Skeletal muscle satellite cell (primary cell): ENCODE measurements around the gene CDA.

Experiments used
- H3K27me3 ChIP-seq: 2 replicates; pipeline ENCODE4 v1.7.0; 2013; ENCODE audit warnings: low read length; ENCODE audit not compliant: control insufficient read depth, insufficient read depth
- H3K36me3 ChIP-seq: 2 replicates; pipeline ENCODE4 v1.7.0; 2013; ENCODE audit warnings: mild to moderate bottlenecking, control low read depth, low read length; ENCODE audit not compliant: insufficient read depth
- H3K4me1 ChIP-seq: 2 replicates; pipeline ENCODE4 v1.7.0; 2013; ENCODE audit warnings: low read length; ENCODE audit not compliant: control insufficient read depth, insufficient read depth
- H3K4me2 ChIP-seq: 2 replicates; pipeline ENCODE4 v1.7.0; 2013; ENCODE audit warnings: mild to moderate bottlenecking, low read length
- H3K4me3 ChIP-seq: 2 replicates; pipeline ENCODE4 v1.7.0; 2013; ENCODE audit warnings: low read length
- H3K9ac ChIP-seq: 2 replicates; pipeline ENCODE4 v1.7.0; 2013; ENCODE audit warnings: mild to moderate bottlenecking, low read depth, low read length, moderate library complexity
- H3K9me3 ChIP-seq: replicated peaks from 2 replicates; pipeline ENCODE4 v1.7.0; 2013; ENCODE audit warnings: mild to moderate bottlenecking, control low read depth, low read length

CDA gene

GRCh38 chr1:20621012-20621411 is 32.1 kb downstream of the CDA start:
- Histone ChIP-seq H3K36me3 (no peaks in the 10 kb centered on the region), H3K27me3 (no peaks in the 10 kb centered on the region), H3K9me3 (no peaks in the 10 kb centered on the region), H3K4me1 (peaks cover 9% of the 10 kb centered on the region), H3K9ac (no peak overlapping the region), H3K4me2 (no peak overlapping the region), H3K4me3 (no peak overlapping the region)

GRCh38 chr1:20624709-20625108 is 35.8 kb downstream of the CDA start:
- Histone ChIP-seq H3K4me3 (no peak overlapping the region), H3K36me3 (no peaks in the 10 kb centered on the region), H3K9me3 (no peaks in the 10 kb centered on the region), H3K9ac (no peak overlapping the region), H3K4me1 (no peaks in the 10 kb centered on the region), H3K27me3 (no peaks in the 10 kb centered on the region), H3K4me2 (no peak overlapping the region)

- Histone ChIP-seq H3K4me1 (no peaks in the 10 kb centered on the region), H3K27me3 (no peaks in the 10 kb centered on the region), H3K36me3 (no peaks in the 10 kb centered on the region), H3K9ac (no peak overlapping the region), H3K9me3 (no peaks in the 10 kb centered on the region), H3K4me2 (no peak overlapping the region), H3K4me3 (no peak overlapping the region)
These were observed 36.5 kb downstream of the CDA start for GRCh38 chr1:20625176-20626097.

DNA sequence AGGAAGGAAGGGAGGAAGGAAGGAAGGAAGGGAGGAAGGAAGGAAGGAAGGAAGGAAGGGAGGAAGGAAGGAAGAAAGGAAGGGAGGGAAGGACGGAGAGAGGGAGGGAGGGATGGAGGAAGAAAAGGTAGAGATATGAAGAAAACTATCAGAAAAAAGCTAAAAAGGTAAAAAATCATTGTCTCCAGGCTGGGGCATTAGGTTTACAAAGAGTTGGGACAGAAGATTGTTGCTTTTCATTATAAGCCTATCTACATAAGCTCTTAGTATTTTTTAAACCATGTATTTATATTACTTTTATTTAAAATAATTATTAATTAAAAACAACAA is 37.2 kb downstream of the CDA start:
- Histone ChIP-seq H3K9ac (no peak overlapping the region), H3K27me3 (no peaks in the 10 kb centered on the region)

GRCh38 chr1:20626524-20626923 is 37.6 kb downstream of the CDA start:
- H3K9ac ChIP-seq: no peak overlapping the region
- no peak overlapping the region for H3K4me3 ChIP-seq
- H3K27me3 ChIP-seq: no peaks in the 10 kb centered on the region
- no peaks in the 10 kb centered on the region for H3K36me3 ChIP-seq
- no peaks in the 10 kb centered on the region for H3K9me3 ChIP-seq
- no peak overlapping the region for H3K4me2 ChIP-seq
- H3K4me1 ChIP-seq: no peaks in the 10 kb centered on the region

More for the DNA sequence above, 37.2 kb downstream of the CDA start:
- Histone ChIP-seq H3K4me1 (no peaks in the 10 kb centered on the region), H3K9me3 (no peaks in the 10 kb centered on the region), H3K36me3 (no peaks in the 10 kb centered on the region), H3K4me3 (no peak overlapping the region), H3K4me2 (no peak overlapping the region)

GRCh38 chr1:20630729-20631128 is 41.8 kb downstream of the CDA start:
- Histone ChIP-seq H3K9me3 (no peaks in the 10 kb centered on the region), H3K9ac (no peak overlapping the region), H3K4me1 (peaks cover 16% of the 10 kb centered on the region), H3K36me3 (no peaks in the 10 kb centered on the region), H3K4me2 (no peak overlapping the region), H3K4me3 (no peak overlapping the region), H3K27me3 (no peaks in the 10 kb centered on the region)

- peaks cover 19% of the 10 kb centered on the region for H3K4me1 ChIP-seq
- no peaks in the 10 kb centered on the region for H3K36me3 ChIP-seq
- no peak overlapping the region for H3K9ac ChIP-seq
- H3K9me3 ChIP-seq: no peaks in the 10 kb centered on the region
- no peak overlapping the region for H3K4me3 ChIP-seq
- no peaks in the 10 kb centered on the region for H3K27me3 ChIP-seq
- no peak overlapping the region for H3K4me2 ChIP-seq
These were observed 43.5 kb downstream of the CDA start for GRCh38 chr1:20632386-20632785.

DNA sequence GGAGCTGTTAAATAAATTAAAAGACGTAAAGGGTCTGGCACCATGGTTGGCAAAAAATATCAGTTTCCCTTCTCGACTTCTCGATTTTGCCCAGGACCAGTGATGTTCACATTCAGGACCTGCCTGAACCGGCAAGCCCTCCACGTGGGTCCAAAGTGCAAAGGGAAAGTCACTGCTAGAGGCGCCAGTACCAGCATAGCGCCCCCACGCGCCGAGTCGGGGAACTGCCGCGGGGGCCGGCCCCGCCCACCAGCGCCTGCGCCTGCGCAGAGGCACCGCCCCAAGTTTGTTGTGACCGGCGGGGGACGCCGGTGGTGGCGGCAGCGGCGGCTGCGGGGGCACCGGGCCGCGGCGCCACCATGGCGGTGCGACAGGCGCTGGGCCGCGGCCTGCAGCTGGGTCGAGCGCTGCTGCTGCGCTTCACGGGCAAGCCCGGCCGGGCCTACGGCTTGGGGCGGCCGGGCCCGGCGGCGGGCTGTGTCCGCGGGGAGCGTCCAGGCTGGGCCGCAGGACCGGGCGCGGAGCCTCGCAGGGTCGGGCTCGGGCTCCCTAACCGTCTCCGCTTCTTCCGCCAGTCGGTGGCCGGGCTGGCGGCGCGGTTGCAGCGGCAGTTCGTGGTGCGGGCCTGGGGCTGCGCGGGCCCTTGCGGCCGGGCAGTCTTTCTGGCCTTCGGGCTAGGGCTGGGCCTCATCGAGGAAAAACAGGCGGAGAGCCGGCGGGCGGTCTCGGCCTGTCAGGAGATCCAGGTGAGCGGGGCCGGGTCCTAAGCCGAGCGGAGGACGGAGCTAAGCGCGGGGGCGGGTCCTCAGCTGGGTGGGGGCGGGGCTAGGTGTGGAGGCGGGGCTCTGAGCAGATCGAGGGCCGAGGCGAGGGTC is 44.5 kb downstream of the CDA start, which contains the start of gene PINK1:
Gene PINK1, plus strand, starts transcription at position 269 of the 875 bp plus-strand sequence. Its CDS starts 91 bp downstream, at position 360.
- Histone ChIP-seq H3K4me1 (peaks cover 19% of the 10 kb centered on the region), H3K9me3 (no peaks in the 10 kb centered on the region), H3K36me3 (peaks cover 8% of the 10 kb centered on the region), H3K4me3 (peak within 1 kb of the TSS; percentile 99), H3K4me2 (peak within 1 kb of the TSS; percentile 93), H3K27me3 (no peaks in the 10 kb centered on the region), H3K9ac (peak within 1 kb of the TSS; percentile 98)

DNA sequence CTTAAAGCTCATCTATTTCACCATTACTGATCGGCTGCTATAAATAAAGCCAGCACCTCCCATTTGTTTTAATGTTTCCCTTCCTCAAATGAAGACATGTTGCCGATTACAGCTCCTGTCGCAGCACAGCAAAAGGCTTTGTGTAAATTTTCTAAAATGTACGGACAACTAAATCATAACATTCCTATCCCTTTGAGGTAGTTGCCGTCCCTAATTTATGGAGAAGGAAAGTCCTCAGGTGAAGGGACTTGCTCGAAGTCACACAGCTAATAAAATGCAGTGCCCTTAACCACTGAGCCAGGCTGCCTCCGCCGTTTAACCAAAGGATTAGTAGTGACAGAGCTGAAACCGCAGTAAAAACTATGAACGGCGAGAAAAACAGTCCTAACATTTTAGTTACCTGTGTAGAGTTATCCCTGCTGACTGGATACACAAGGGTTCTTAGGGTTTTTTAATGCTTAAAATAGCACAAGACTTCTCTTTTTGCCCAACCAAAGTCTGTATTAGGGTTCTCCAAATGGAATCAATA is 45.2 kb downstream of the CDA start:
- Histone ChIP-seq H3K4me2 (peak overlapping the region; percentile 93), H3K9ac (peak overlapping the region; percentile 98), H3K4me1 (peaks cover 19% of the 10 kb centered on the region), H3K4me3 (peak overlapping the region; percentile 99), H3K36me3 (peaks cover 15% of the 10 kb centered on the region), H3K9me3 (no peaks in the 10 kb centered on the region), H3K27me3 (no peaks in the 10 kb centered on the region)

DNA sequence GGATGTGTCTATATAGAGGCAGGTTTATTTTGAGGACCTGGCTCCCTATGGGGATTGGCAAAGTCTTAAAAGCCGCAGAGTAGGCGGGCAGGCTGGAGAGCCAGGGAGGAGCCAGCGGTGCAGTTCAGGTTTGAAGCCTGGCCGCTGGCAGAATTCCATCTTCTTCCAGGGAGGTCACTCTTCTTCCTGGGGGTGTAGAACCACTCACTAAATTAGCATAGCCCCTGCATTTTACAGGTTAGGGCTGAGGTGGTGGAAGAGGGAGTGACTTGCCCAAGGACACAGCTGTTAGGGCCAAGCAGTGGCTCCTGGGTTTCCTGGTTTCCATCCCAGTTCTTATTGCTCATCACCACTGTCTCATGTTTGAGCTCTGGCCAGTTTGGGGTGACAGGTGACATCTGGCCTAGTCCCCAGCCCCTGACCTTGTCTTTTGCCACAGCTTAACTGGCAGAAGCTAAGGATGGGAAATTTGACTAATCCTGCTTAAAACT is 45.7 kb downstream of the CDA start:
- Histone ChIP-seq H3K27me3 (no peaks in the 10 kb centered on the region), H3K9ac (peak overlapping the region; percentile 98), H3K9me3 (no peaks in the 10 kb centered on the region), H3K4me1 (peaks cover 19% of the 10 kb centered on the region), H3K4me3 (peak overlapping the region; percentile 99), H3K36me3 (peaks cover 20% of the 10 kb centered on the region), H3K4me2 (peak overlapping the region; percentile 93)

GRCh38 chr1:20636785-20637347 is 48.0 kb downstream of the CDA start:
- H3K9me3 ChIP-seq: no peaks in the 10 kb centered on the region
- H3K4me1 ChIP-seq: peaks cover 19% of the 10 kb centered on the region
- no peak overlapping the region for H3K9ac ChIP-seq
- H3K4me2 ChIP-seq: no peak overlapping the region
- H3K27me3 ChIP-seq: no peaks in the 10 kb centered on the region
- H3K36me3 ChIP-seq: peaks cover 31% of the 10 kb centered on the region
- no peak overlapping the region for H3K4me3 ChIP-seq
